Measurements from ENCODE around the gene MC1R.

DNA sequence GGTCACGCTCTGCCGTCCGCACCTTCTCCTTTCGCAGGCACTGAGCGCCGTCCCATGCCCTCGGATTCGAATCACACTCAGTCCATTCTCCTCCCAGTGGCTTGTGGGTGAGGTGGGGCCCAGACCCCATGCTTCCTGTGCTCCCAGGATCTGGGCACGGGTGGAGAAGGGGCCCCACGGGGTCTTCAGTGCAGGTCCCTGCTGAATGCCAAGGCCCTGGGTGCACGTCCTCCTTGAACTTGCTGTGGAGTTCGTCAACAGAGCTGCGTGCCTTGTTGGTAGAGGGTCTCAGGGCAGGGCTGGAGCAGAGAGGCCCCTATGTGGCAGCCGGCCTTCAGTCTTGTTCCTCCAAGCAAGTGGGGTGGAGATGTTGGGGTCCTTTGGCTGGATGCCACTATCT is 7.3 kb upstream of the MC1R start:
- TF ChIP-seq TAF1 (IDR thresholded peaks at IDR 0.05; ENCODE audit: borderline replicate concordance, low read depth, low read length) (no peak), POLR2AphosphoS5 (IDR thresholded peaks at IDR 0.05; ENCODE audit: low read depth, low read length) (no peak)

All from GM12892 (cell line).